ENCODE measurements around the gene USP17L21.
"Not testable (repeated sequence)": the region's sequence is repeated elsewhere in the genome, so short reads cannot be mapped to it uniquely, and the experiment has no call there.

Gene USP17L21

GRCh38 chr4:9262572-9262971 lies at the start of gene USP17L21:
Gene USP17L21, plus strand, starts transcription at chr4:9262872. Its CDS starts 0 bp downstream, at chr4:9262872.
- CTCF ChIA-PET; POLR2A ChIA-PET (ENCODE audit: low non-redundant PET); DNase-seq (ENCODE audit: low spot score); H3K27ac ChIP-seq: not testable (repeated sequence)

GRCh38 chr4:9214701-9215100 lies 48.0 kb upstream of the USP17L21 start:
- DNase-seq (ENCODE audit: low spot score); CTCF ChIA-PET; POLR2A ChIA-PET (ENCODE audit: low non-redundant PET): not testable (repeated sequence)

GRCh38 chr4:9215105-9215504 lies 47.6 kb upstream of the USP17L21 start, which contains the start of gene USP17L11:
Gene USP17L11, plus strand, starts transcription at chr4:9215405. Its CDS starts 0 bp downstream, at chr4:9215405.
- DNase-seq (ENCODE audit: low spot score); CTCF ChIA-PET; H3K27ac ChIP-seq; POLR2A ChIA-PET (ENCODE audit: low non-redundant PET): not testable (repeated sequence)

More at GRCh38 chr4:9214701-9215100, 48.0 kb upstream of the USP17L21 start:
- H3K27ac ChIP-seq = not testable (repeated sequence)

GRCh38 chr4:9219852-9220251 lies 42.8 kb upstream of the USP17L21 start, which contains the start of gene USP17L12:
Gene USP17L12, plus strand, starts transcription at chr4:9220152. Its CDS starts 0 bp downstream, at chr4:9220152.
- CTCF ChIA-PET; DNase-seq (ENCODE audit: low spot score); H3K27ac ChIP-seq; POLR2A ChIA-PET (ENCODE audit: low non-redundant PET): not testable (repeated sequence)

- H3K27ac ChIP-seq; CTCF ChIA-PET; POLR2A ChIA-PET (ENCODE audit: low non-redundant PET): not testable (repeated sequence)
These were observed 38.1 kb upstream of the USP17L21 start, which contains the start of gene USP17L13 for GRCh38 chr4:9224596-9224995. Gene USP17L13, plus strand, starts transcription at chr4:9224896. Its CDS starts 0 bp downstream, at chr4:9224896.

GRCh38 chr4:9230249-9230648 lies 32.4 kb upstream of the USP17L21 start:
- CTCF ChIA-PET; H3K27ac ChIP-seq; POLR2A ChIA-PET (ENCODE audit: low non-redundant PET); DNase-seq (ENCODE audit: low spot score): not testable (repeated sequence)

More at GRCh38 chr4:9224596-9224995, 38.1 kb upstream of the USP17L21 start, which contains the start of gene USP17L13:
- DNase-seq (ENCODE audit: low spot score) = not testable (repeated sequence)

- H3K27ac ChIP-seq; CTCF ChIA-PET; POLR2A ChIA-PET (ENCODE audit: low non-redundant PET); DNase-seq (ENCODE audit: low spot score): not testable (repeated sequence)
These were observed 28.6 kb upstream of the USP17L21 start, which contains the start of gene USP17L15 for GRCh38 chr4:9234085-9234484. Gene USP17L15, plus strand, starts transcription at chr4:9234385. Its CDS starts 0 bp downstream, at chr4:9234385.

- DNase-seq (ENCODE audit: low spot score); H3K27ac ChIP-seq; CTCF ChIA-PET; POLR2A ChIA-PET (ENCODE audit: low non-redundant PET): not testable (repeated sequence)
These were observed 24.2 kb upstream of the USP17L21 start for GRCh38 chr4:9238461-9238860.

GRCh38 chr4:9243579-9243978 lies 19.1 kb upstream of the USP17L21 start, which contains the start of gene USP17L17:
Gene USP17L17, plus strand, starts transcription at chr4:9243879. Its CDS starts 0 bp downstream, at chr4:9243879.
- H3K27ac ChIP-seq; DNase-seq (ENCODE audit: low spot score); CTCF ChIA-PET; POLR2A ChIA-PET (ENCODE audit: low non-redundant PET): not testable (repeated sequence)

- DNase-seq (ENCODE audit: low spot score); CTCF ChIA-PET; POLR2A ChIA-PET (ENCODE audit: low non-redundant PET); H3K27ac ChIP-seq: not testable (repeated sequence)
These were observed 14.6 kb upstream of the USP17L21 start, which contains the start of gene USP17L18 for GRCh38 chr4:9247953-9248680. Gene USP17L18, plus strand, starts transcription at chr4:9248630. Its CDS starts 0 bp downstream, at chr4:9248630.

GRCh38 chr4:9253078-9253477 lies 9.6 kb upstream of the USP17L21 start, which contains the start of gene USP17L19:
Gene USP17L19, plus strand, starts transcription at chr4:9253378. Its CDS starts 0 bp downstream, at chr4:9253378.
- POLR2A ChIA-PET (ENCODE audit: low non-redundant PET); H3K27ac ChIP-seq; DNase-seq (ENCODE audit: low spot score); CTCF ChIA-PET: not testable (repeated sequence)

- DNase-seq (ENCODE audit: low spot score); POLR2A ChIA-PET (ENCODE audit: low non-redundant PET); CTCF ChIA-PET: not testable (repeated sequence)
These were observed 4.8 kb upstream of the USP17L21 start, which contains the start of gene USP17L20 for GRCh38 chr4:9257824-9258223. Gene USP17L20, plus strand, starts transcription at chr4:9258124. Its CDS starts 0 bp downstream, at chr4:9258124.

GRCh38 chr4:9267319-9267718 lies 4.6 kb downstream of the USP17L21 start, which contains the start of gene USP17L22:
Gene USP17L22, plus strand, starts transcription at chr4:9267619. Its CDS starts 0 bp downstream, at chr4:9267619.
- DNase-seq (ENCODE audit: low spot score); CTCF ChIA-PET; POLR2A ChIA-PET (ENCODE audit: low non-redundant PET); H3K27ac ChIP-seq: not testable (repeated sequence)

More at GRCh38 chr4:9257824-9258223, 4.8 kb upstream of the USP17L21 start, which contains the start of gene USP17L20:
- not testable (repeated sequence) for H3K27ac ChIP-seq

GRCh38 chr4:9271719-9272118 lies 9.0 kb downstream of the USP17L21 start:
- DNase-seq (ENCODE audit: low spot score); CTCF ChIA-PET; POLR2A ChIA-PET (ENCODE audit: low non-redundant PET); H3K27ac ChIP-seq: not testable (repeated sequence)
